Measurements from ENCODE around the gene ADGRL3.

GRCh38 chr4:62006108-62006507 is 806.0 kb downstream of the ADGRL3 start:
- TF ChIP-seq NR2F2 (IDR thresholded peaks at IDR 0.05) (no peak), CTCF (IDR thresholded peaks at IDR 0.05; ENCODE audit: low read depth, low read length, missing input control) (no peak), RAD21 (IDR thresholded peaks at IDR 0.05) (no peak), MAX (IDR thresholded peaks at IDR 0.05) (no peak), REST (IDR thresholded peaks at IDR 0.05) (no peak), ATF3 (IDR thresholded peaks at IDR 0.05) (no peak), TAF1 (conservative IDR thresholded peaks at IDR 0.05) (no peak), GABPA (IDR thresholded peaks at IDR 0.05 in 1 of 2, conservative IDR thresholded peaks at IDR 0.05 in 1 of 2) (no peak), RXRA (IDR thresholded peaks at IDR 0.05) (no peak)

Measured in liver (tissue), 3 donors.